HEK293 (cell line): ENCODE results near the gene HEXIM1.

ENCODE experiments used
- HOXC10 ChIP-seq: sonication (generic); formaldehyde crosslinking; IDR thresholded peaks from 2 replicates; pipeline ENCODE4 v1.8.1; 2023; ENCODE audit warnings: mild to moderate bottlenecking, missing genetic modification reagents
- HOXD13 ChIP-seq: sonication (generic); formaldehyde crosslinking; IDR thresholded peaks from 2 replicates; pipeline ENCODE4 v1.8.0; 2022; ENCODE audit warnings: missing genetic modification reagents, borderline replicate concordance
- KLF7 ChIP-seq: fragments of 450-650 bp; formaldehyde crosslinking; IDR thresholded peaks from 2 replicates; pipeline ENCODE4 v1.5.1; 2016; ENCODE audit warnings: missing biosample characterization, missing genetic modification characterization, borderline replicate concordance
- SALL2 ChIP-seq: fragments of 450-650 bp; formaldehyde crosslinking; IDR thresholded peaks from 2 replicates; pipeline ENCODE4 v1.5.0; 2017; ENCODE audit warnings: missing biosample characterization, mild to moderate bottlenecking, missing genetic modification characterization, borderline replicate concordance
- SCRT2 ChIP-seq: fragments of 450-650 bp; formaldehyde crosslinking; IDR thresholded peaks from 2 replicates; pipeline ENCODE4 v1.5.1; 2016; ENCODE audit warnings: missing biosample characterization, missing genetic modification characterization
- SP2 ChIP-seq: fragments of 450-650 bp; formaldehyde crosslinking; IDR thresholded peaks from 2 replicates; pipeline ENCODE4 v1.5.1; 2016; ENCODE audit warnings: missing biosample characterization, missing genetic modification characterization
- SP3 ChIP-seq: fragments of 450-650 bp; formaldehyde crosslinking; IDR thresholded peaks from 2 replicates; pipeline ENCODE4 v1.5.1; 2016; ENCODE audit warnings: missing biosample characterization, missing genetic modification characterization
- TCF7L2 ChIP-seq: IDR thresholded peaks from 2 replicates; pipeline ENCODE4 v1.6.1; 2011; ENCODE audit warnings: low read depth, mild to moderate bottlenecking, inconsistent platforms, low read length, moderate library complexity, borderline replicate concordance
- YY1 ChIP-seq: fragments of 450-650 bp; formaldehyde crosslinking; IDR thresholded peaks from 2 replicates; pipeline ENCODE4 v1.5.1; 2018; ENCODE audit warnings: missing biosample characterization, missing genetic modification characterization
- ZBTB17 ChIP-seq: fragments of 450-650 bp; formaldehyde crosslinking; IDR thresholded peaks from 2 replicates; pipeline ENCODE4 v1.5.1; 2016; ENCODE audit warnings: missing biosample characterization, missing genetic modification characterization
- ZFHX2 ChIP-seq: fragments of 450-650 bp; formaldehyde crosslinking; conservative IDR thresholded peaks from 2 replicates; pipeline ENCODE4 v1.5.1; 2016; ENCODE audit warnings: missing biosample characterization, missing genetic modification characterization
- ZFP3 ChIP-seq: fragments of 450-650 bp; formaldehyde crosslinking; IDR thresholded peaks from 2 replicates; pipeline ENCODE4 v1.5.1; 2016; ENCODE audit warnings: low read depth, missing biosample characterization, missing genetic modification characterization
- ZFP37 ChIP-seq: fragments of 450-650 bp; formaldehyde crosslinking; IDR thresholded peaks from 2 replicates; pipeline ENCODE4 v1.5.1; 2016; ENCODE audit warnings: missing biosample characterization, missing genetic modification characterization
- ZNF112 ChIP-seq: fragments of 450-650 bp; formaldehyde crosslinking; IDR thresholded peaks from 2 replicates; pipeline ENCODE4 v1.5.0; 2017; ENCODE audit warnings: missing biosample characterization, missing genetic modification characterization
- ZNF146 ChIP-seq: fragments of 450-650 bp; formaldehyde crosslinking; IDR thresholded peaks from 2 replicates; pipeline ENCODE4 v1.5.1; 2016; ENCODE audit warnings: missing biosample characterization, missing genetic modification characterization
- ZNF311 ChIP-seq: fragments of 450-650 bp; formaldehyde crosslinking; IDR thresholded peaks from 2 replicates; pipeline ENCODE4 v1.5.1; 2017; ENCODE audit warnings: missing biosample characterization, missing genetic modification characterization, borderline replicate concordance
- ZNF391 ChIP-seq: fragments of 450-650 bp; formaldehyde crosslinking; IDR thresholded peaks from 2 replicates; pipeline ENCODE4 v1.5.1; 2016; ENCODE audit warnings: low read depth, missing biosample characterization, missing genetic modification characterization, borderline replicate concordance
- ZNF555 ChIP-seq: fragments of 450-650 bp; formaldehyde crosslinking; conservative IDR thresholded peaks from 2 replicates; pipeline ENCODE4 v1.5.1; 2017; ENCODE audit warnings: missing biosample characterization, mild to moderate bottlenecking, missing genetic modification characterization, inconsistent platforms
- ZNF596 ChIP-seq: fragments of 450-650 bp; IDR thresholded peaks from 2 replicates; pipeline ENCODE4 v1.5.0; 2018; ENCODE audit warnings: missing biosample characterization, mild to moderate bottlenecking, missing genetic modification characterization, moderate library complexity
- ZNF621 ChIP-seq: fragments of 450-650 bp; formaldehyde crosslinking; IDR thresholded peaks from 2 replicates; pipeline ENCODE4 v1.5.1; 2017; ENCODE audit warnings: missing biosample characterization, missing genetic modification characterization
- ZNF623 ChIP-seq: fragments of 450-650 bp; formaldehyde crosslinking; IDR thresholded peaks from 2 replicates; pipeline ENCODE4 v1.5.1; 2016; ENCODE audit warnings: missing biosample characterization, missing genetic modification characterization
- ZNF626 ChIP-seq: fragments of 450-650 bp; sonication (Bioruptor Pico); formaldehyde crosslinking; IDR thresholded peaks from 2 replicates; pipeline ENCODE4 v1.5.1; 2018; ENCODE audit warnings: missing biosample characterization, missing genetic modification characterization, inconsistent platforms
- ZNF677 ChIP-seq: fragments of 450-650 bp; IDR thresholded peaks from 2 replicates; pipeline ENCODE4 v1.5.0; 2018; ENCODE audit warnings: missing biosample characterization, mild to moderate bottlenecking, missing genetic modification characterization, moderate library complexity
- TF ChIP-seq, protein P1 (sequence below): fragments of 450-650 bp; formaldehyde crosslinking; conservative IDR thresholded peaks from 2 replicates; pipeline ENCODE4 v1.5.1; 2016; ENCODE audit warnings: low read depth, missing biosample characterization, missing genetic modification characterization
- TF ChIP-seq, protein P2 (sequence below): fragments of 450-650 bp; formaldehyde crosslinking; IDR thresholded peaks from 2 replicates; pipeline ENCODE4 v1.5.1; 2016; ENCODE audit warnings: missing biosample characterization, missing genetic modification characterization
- TF ChIP-seq, protein P3 (sequence below): fragments of 450-650 bp; formaldehyde crosslinking; IDR thresholded peaks from 2 replicates; pipeline ENCODE4 v1.5.1; 2017; ENCODE audit warnings: missing biosample characterization, missing genetic modification characterization
- TF ChIP-seq, protein P4 (sequence below): fragments of 450-650 bp; formaldehyde crosslinking; IDR thresholded peaks from 2 replicates; pipeline ENCODE4 v1.5.1; 2016; ENCODE audit warnings: missing biosample characterization, missing genetic modification characterization, borderline replicate concordance

The HEXIM1 gene

DNA sequence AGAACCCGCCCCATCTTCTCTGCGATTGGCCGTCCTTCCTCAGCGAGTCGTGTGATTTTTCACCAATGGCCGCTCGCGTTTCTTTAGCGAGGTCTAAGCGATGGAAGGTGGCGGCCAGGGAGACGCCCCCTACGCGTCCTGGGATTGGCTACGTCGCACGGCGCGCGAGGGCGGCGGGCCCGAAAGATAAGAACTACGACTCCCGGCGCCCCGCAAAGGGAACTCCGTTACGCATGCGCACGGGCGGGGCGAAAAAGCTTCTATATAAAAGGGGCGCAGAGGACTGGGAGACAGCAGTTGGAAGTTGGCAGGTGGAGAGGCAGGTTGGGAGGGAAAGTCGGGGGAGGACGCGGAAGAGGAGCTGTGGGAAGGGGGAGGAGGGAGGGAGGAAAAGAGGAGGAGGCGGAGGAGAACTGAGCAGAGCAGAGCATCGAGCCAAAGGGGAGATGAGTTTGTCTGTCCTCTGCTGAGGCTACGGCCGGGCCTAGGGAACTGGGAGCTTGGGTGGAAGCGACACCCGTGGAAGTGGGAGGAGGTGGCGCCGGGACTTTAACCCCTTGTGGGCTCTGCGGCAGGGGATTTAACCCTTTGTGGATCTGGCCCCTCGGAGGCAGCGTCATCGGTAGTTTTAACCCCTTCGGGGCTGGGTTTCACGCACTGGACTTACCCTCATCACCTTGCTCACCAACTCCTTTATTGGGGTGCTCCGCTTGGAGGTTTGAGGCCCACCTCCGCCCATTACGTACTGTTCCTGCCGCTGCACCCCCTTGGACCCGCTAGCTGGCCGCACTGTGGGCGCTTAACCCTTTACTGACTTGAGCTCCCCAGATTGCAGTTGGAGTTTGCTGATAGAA lies at the start of gene HEXIM1 (continued):
- TF ChIP-seq, protein P1, sequence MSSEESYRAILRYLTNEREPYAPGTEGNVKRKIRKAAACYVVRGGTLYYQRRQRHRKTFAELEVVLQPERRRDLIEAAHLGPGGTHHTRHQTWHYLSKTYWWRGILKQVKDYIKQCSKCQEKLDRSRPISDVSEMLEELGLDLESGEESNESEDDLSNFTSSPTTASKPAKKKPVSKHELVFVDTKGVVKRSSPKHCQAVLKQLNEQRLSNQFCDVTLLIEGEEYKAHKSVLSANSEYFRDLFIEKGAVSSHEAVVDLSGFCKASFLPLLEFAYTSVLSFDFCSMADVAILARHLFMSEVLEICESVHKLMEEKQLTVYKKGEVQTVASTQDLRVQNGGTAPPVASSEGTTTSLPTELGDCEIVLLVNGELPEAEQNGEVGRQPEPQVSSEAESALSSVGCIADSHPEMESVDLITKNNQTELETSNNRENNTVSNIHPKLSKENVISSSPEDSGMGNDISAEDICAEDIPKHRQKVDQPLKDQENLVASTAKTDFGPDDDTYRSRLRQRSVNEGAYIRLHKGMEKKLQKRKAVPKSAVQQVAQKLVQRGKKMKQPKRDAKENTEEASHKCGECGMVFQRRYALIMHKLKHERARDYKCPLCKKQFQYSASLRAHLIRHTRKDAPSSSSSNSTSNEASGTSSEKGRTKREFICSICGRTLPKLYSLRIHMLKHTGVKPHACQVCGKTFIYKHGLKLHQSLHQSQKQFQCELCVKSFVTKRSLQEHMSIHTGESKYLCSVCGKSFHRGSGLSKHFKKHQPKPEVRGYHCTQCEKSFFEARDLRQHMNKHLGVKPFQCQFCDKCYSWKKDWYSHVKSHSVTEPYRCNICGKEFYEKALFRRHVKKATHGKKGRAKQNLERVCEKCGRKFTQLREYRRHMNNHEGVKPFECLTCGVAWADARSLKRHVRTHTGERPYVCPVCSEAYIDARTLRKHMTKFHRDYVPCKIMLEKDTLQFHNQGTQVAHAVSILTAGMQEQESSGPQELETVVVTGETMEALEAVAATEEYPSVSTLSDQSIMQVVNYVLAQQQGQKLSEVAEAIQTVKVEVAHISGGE (tag by site-specific recombination) = peak; percentile 63
- TF ChIP-seq ZNF626 (tag by site-specific recombination) (no peak), YY1 (peak; percentile 80), KLF7 (tag by site-specific recombination) (peak; percentile 95; the same call in 1 of the 2 replicates), ZFP37 (tag by site-specific recombination) (peak; percentile 99), SALL2 (peak; percentile 93), SP2 (tag by site-specific recombination) (peak; percentile 97), SCRT2 (tag by site-specific recombination) (peak; percentile 70), ZNF596 (peak; percentile 55), SP3 (tag by site-specific recombination) (peak; percentile 98), HOXD13 (CRISPR knock-in tag) (no peak), ZFP3 (tag by site-specific recombination) (peak; percentile 57; the same call in 1 of the 2 replicates), ZNF146 (tag by site-specific recombination) (peak; percentile 65), HOXC10 (CRISPR knock-in tag) (no peak), ZNF623 (tag by site-specific recombination) (peak; percentile 73), ZFHX2 (tag by site-specific recombination) (peak; percentile 98), ZNF391 (tag by site-specific recombination) (peak; percentile 100), TCF7L2 (no peak), ZNF555 (tag by site-specific recombination) (no peak), ZNF677 (tag by site-specific recombination) (0 out of 2 replicates have a peak, but pooled peaks have one; percentile 28), ZNF621 (tag by site-specific recombination) (no peak), ZBTB17 (tag by site-specific recombination) (peak; percentile 98), ZNF311 (tag by site-specific recombination) (no peak), ZNF112 (tag by site-specific recombination) (no peak; the same call in 1 of the 2 replicates)
- TF ChIP-seq, protein P2, sequence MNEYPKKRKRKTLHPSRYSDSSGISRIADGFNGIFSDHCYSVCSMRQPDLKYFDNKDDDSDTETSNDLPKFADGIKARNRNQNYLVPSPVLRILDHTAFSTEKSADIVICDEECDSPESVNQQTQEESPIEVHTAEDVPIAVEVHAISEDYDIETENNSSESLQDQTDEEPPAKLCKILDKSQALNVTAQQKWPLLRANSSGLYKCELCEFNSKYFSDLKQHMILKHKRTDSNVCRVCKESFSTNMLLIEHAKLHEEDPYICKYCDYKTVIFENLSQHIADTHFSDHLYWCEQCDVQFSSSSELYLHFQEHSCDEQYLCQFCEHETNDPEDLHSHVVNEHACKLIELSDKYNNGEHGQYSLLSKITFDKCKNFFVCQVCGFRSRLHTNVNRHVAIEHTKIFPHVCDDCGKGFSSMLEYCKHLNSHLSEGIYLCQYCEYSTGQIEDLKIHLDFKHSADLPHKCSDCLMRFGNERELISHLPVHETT (tag by site-specific recombination) = peak; percentile 99
- TF ChIP-seq, protein P3, sequence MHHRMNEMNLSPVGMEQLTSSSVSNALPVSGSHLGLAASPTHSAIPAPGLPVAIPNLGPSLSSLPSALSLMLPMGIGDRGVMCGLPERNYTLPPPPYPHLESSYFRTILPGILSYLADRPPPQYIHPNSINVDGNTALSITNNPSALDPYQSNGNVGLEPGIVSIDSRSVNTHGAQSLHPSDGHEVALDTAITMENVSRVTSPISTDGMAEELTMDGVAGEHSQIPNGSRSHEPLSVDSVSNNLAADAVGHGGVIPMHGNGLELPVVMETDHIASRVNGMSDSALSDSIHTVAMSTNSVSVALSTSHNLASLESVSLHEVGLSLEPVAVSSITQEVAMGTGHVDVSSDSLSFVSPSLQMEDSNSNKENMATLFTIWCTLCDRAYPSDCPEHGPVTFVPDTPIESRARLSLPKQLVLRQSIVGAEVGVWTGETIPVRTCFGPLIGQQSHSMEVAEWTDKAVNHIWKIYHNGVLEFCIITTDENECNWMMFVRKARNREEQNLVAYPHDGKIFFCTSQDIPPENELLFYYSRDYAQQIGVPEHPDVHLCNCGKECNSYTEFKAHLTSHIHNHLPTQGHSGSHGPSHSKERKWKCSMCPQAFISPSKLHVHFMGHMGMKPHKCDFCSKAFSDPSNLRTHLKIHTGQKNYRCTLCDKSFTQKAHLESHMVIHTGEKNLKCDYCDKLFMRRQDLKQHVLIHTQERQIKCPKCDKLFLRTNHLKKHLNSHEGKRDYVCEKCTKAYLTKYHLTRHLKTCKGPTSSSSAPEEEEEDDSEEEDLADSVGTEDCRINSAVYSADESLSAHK (tag by site-specific recombination) = peak; percentile 88
- TF ChIP-seq, protein P4, sequence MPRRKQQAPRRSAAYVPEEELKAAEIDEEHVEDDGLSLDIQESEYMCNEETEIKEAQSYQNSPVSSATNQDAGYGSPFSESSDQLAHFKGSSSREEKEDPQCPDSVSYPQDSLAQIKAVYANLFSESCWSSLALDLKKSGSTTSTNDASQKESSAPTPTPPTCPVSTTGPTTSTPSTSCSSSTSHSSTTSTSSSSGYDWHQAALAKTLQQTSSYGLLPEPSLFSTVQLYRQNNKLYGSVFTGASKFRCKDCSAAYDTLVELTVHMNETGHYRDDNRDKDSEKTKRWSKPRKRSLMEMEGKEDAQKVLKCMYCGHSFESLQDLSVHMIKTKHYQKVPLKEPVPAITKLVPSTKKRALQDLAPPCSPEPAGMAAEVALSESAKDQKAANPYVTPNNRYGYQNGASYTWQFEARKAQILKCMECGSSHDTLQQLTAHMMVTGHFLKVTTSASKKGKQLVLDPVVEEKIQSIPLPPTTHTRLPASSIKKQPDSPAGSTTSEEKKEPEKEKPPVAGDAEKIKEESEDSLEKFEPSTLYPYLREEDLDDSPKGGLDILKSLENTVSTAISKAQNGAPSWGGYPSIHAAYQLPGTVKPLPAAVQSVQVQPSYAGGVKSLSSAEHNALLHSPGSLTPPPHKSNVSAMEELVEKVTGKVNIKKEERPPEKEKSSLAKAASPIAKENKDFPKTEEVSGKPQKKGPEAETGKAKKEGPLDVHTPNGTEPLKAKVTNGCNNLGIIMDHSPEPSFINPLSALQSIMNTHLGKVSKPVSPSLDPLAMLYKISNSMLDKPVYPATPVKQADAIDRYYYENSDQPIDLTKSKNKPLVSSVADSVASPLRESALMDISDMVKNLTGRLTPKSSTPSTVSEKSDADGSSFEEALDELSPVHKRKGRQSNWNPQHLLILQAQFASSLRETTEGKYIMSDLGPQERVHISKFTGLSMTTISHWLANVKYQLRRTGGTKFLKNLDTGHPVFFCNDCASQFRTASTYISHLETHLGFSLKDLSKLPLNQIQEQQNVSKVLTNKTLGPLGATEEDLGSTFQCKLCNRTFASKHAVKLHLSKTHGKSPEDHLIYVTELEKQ (tag by site-specific recombination) = peak; percentile 95
